HCEC 1CT (cell line): ENCODE data around the gene TRIM28.
A peak's percentile ranks its signal among the peaks of the same experiment; 100 is the strongest.

Source experiments
- DNase-seq: peaks from one replicate; pipeline ENCODE4 v3.0.0-alpha.2; 2017

TRIM28 gene

DNA sequence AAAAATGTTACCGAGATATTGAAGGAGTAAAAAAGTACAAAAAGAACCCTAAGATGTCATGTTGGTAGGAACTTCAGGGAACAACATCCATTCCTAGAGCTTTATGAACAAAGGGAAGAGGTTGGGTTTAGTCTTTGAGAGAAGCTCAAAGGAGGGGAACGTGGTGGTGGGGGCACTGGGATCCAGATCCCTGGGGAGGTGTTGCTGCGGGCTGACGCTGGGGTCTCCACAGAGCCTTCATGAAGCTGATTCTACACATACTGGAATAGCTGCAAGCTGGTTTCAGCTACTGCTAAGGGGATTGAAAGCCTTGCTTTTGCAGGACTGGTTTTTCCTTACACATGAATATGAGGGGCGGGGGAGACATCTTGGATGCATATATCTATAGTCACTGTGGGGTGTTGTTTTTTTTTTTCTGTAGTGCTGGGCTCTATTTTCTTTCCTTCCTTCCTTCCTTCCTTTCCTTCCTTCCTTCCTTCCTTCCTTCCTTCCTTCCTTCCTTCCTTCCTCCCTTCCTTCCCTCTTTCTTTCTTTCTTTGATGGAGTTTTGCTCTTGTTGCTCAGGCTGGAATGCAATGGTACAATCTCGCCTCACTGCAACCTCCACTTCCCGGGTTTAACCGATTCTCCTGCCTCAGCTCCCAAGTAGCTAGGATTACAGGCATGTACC, 35.7 kb downstream of the TRIM28 start:
- no peak for DNase-seq

- DNase-seq = peak; percentile 89
These were observed 37.6 kb downstream of the TRIM28 start for GRCh38 chr19:58581227-58582141.

DNA sequence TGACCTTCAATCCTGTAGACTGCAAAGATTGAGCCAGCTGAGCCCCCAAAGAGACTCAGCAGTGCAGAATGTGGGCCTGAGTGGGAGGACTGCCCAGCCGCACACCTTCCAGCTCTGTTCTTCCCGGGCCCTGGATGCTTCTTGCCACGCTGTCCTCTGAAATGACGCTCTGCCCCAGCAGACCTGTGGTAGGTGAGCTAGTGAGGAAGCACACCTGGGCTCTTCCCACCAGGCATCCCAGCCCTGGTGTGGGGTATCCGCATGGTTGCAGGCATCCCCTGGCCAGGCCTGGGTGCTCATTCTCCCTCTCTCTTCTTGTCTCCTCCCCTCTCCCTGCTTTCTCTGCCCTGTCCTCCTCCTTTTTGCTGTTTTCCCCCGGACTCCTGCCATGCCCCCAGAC, 39.1 kb downstream of the TRIM28 start:
- DNase-seq = no peak

- no peak for DNase-seq
These were observed 40.9 kb downstream of the TRIM28 start for GRCh38 chr19:58584498-58585441.

DNA sequence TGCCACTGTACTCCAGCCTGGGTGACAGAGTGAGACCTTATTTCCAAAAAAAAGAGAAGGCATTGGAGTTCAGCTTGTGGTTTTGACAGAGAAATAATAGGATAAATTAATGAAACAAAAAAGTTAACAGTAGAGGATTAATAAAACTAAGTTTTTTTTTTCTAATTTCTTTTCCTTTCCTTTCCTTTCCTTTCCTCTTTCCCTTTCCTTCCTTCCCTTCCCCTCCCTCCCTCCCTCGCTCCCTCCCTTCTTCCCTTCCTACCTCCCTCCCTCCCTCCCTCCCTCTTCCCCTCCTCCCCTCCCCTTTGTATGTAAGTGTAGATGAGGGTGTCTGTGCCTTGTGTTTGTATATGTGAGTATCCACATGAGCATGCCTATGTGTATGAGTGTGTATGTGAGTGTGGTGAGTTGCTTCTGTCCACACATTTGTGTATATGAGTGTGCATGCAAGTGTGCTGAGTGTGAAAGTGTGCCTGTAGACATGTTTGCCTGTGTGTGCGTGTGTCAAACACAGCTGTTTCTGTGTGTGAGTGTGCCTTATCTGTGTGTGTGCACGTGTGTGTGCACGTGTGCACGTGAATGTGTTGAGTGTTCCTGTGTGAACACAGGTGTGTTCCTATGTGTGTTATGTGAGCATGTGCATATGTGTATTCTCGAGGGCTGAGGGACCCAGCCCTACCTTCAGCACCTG, 41.7 kb downstream of the TRIM28 start:
- DNase-seq = no peak

DNA sequence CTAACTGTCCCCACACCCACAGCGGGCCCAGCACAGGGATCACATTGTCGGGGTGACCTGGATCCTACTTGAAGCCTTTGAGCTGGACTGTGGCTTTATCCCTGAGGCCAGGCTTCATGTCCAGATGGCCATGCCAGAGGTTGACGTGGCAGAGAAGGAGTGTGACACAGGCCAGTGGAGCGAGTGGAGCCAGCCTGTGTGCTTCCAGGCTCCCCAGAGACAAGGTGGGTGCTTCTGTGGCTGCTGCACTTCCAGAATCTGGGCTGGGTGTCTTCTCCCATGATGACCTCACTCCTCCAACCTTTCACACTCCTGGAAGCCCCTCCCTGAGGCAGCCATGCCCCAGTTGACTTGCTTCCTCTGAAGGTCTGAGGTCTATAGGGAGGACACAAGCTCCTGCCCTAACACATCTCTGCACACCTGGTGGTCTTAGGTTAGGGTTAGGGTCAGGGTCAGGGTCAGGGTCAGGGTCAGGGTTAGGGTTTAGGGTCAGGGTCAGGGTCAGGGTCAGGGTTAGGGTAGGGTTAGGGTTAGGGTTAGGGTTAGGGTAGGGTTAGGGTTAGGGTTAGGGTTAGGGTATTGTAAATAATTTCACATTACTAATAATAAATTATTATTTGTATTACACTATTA, 42.4 kb downstream of the TRIM28 start:
- DNase-seq = no peak
